Subcutaneous adipose tissue (tissue), 4 donors: Measurements from ENCODE around the gene PRG3. TPM values are rescaled to one million over a fixed set of nuclear protein-coding genes. Genes with fewer than 3 reads are reported as not detected.

Experiments used
- CTCF ChIP-seq: fragments of 450-650 bp; IDR thresholded peaks from one replicate; pipeline ENCODE4 v1.5.1; 2016; ENCODE audit warnings: low read depth, mild to moderate bottlenecking, control low read depth, antibody characterized with exemption, moderate library complexity
- total RNA-seq, 4 donors: library from RNA; depleted of rRNA; stranded (reverse); fragments of >200 nt; gene quantifications; one replicate each; pipeline ENCODE4 v1.1.0, GENCODE V29; 2016

The PRG3 gene
- total RNA-seq, 4 donors from 2014 or later = not detected

- no peak for TF ChIP-seq CTCF
Measured at GRCh38 chr11:57357310-57357709, 23.6 kb downstream of the PRG3 start.

GRCh38 chr11:57356268-57356667 is 24.7 kb downstream of the PRG3 start:
- no peak for TF ChIP-seq CTCF

GRCh38 chr11:57354699-57355098 is 26.3 kb downstream of the PRG3 start:
- TF ChIP-seq CTCF = no peak

GRCh38 chr11:57353852-57354251 is 27.1 kb downstream of the PRG3 start:
- TF ChIP-seq CTCF = no peak

- no peak for TF ChIP-seq CTCF
Measured at GRCh38 chr11:57353446-57353845, 27.5 kb downstream of the PRG3 start.

- TF ChIP-seq CTCF = no peak
Measured at GRCh38 chr11:57353036-57353435, 27.9 kb downstream of the PRG3 start.

- no peak for TF ChIP-seq CTCF
Measured at GRCh38 chr11:57349491-57350274, 31.3 kb downstream of the PRG3 start.
